ENCODE results near the gene STAB1.

GRCh38 chr3:52554026-52554755 lies 59.1 kb downstream of the STAB1 start:
- TF ChIP-seq, protein P1, sequence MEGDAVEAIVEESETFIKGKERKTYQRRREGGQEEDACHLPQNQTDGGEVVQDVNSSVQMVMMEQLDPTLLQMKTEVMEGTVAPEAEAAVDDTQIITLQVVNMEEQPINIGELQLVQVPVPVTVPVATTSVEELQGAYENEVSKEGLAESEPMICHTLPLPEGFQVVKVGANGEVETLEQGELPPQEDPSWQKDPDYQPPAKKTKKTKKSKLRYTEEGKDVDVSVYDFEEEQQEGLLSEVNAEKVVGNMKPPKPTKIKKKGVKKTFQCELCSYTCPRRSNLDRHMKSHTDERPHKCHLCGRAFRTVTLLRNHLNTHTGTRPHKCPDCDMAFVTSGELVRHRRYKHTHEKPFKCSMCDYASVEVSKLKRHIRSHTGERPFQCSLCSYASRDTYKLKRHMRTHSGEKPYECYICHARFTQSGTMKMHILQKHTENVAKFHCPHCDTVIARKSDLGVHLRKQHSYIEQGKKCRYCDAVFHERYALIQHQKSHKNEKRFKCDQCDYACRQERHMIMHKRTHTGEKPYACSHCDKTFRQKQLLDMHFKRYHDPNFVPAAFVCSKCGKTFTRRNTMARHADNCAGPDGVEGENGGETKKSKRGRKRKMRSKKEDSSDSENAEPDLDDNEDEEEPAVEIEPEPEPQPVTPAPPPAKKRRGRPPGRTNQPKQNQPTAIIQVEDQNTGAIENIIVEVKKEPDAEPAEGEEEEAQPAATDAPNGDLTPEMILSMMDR (IDR thresholded peaks at IDR 0.05), result no peak
- TF ChIP-seq POLR2A (IDR thresholded peaks at IDR 0.05) (no peak), POLR2AphosphoS5 (IDR thresholded peaks at IDR 0.05) (no peak), EP300 (IDR thresholded peaks at IDR 0.05) (no peak)
